Colonic mucosa (tissue), 4 donors: ENCODE measurements around the gene NUF2. TPM values are rescaled to one million over a fixed set of nuclear protein-coding genes. Genes with fewer than 3 reads are reported as not detected.

ENCODE experiments used
- DNase-seq: peaks from one replicate; pipeline ENCODE4 v3.0.0-alpha.2; 2020
- H3K27ac ChIP-seq: fragments of 200-600 bp; one replicate; pipeline ENCODE4 v1.8.0; 2021
- H3K27me3 ChIP-seq: fragments of 200-600 bp; one replicate; pipeline ENCODE4 v1.8.0; 2021
- H3K36me3 ChIP-seq: fragments of 200-600 bp; one replicate; pipeline ENCODE4 v1.8.0; 2021
- H3K4me1 ChIP-seq: fragments of 200-600 bp; one replicate; pipeline ENCODE4 v1.8.0; 2021; ENCODE audit warnings: mild to moderate bottlenecking
- H3K4me3 ChIP-seq: fragments of 200-600 bp; one replicate; pipeline ENCODE4 v1.8.0; 2021
- H3K9ac ChIP-seq, 2 donors: one replicate each; pipeline ENCODE4 v1.7.0; 2013; ENCODE audit warnings: control low read depth in 2 of 2, low read depth in 2 of 2, low read length in 2 of 2
- H3K9me3 ChIP-seq: fragments of 200-600 bp; one replicate; pipeline ENCODE4 v1.8.0; 2021
- CTCF ChIP-seq: fragments of 200-600 bp; IDR thresholded peaks from one replicate; pipeline ENCODE4 v1.8.0; 2022; ENCODE audit warnings: antibody characterized with exemption, mild to moderate bottlenecking
- intact Hi-C: fragments of 100-400 bp; cut with DNase I; formaldehyde crosslinking; loops from one replicate; pipeline ENCODE4 v1.14.1; 2022
- total RNA-seq, 2 donors: library from RNA; stranded (reverse); fragmentation: NEBNext Ultra II Directional in 1 of 2; extraction: Animal tissue kit (Norgen Biotek cat#: 25700) in 1 of 2; gene quantifications; one replicate each; pipeline ENCODE4 v1.2.1, GENCODE V29; 2021
- donor health status: healthy.
- donor health status: DM: no; HTN: no; CAD: no.
- donor health status: DM: no; HTN: no; CAD: no.

Gene NUF2
- total RNA-seq, 2 donors from 2014 or later = 6.8 to 17.6 TPM

DNA sequence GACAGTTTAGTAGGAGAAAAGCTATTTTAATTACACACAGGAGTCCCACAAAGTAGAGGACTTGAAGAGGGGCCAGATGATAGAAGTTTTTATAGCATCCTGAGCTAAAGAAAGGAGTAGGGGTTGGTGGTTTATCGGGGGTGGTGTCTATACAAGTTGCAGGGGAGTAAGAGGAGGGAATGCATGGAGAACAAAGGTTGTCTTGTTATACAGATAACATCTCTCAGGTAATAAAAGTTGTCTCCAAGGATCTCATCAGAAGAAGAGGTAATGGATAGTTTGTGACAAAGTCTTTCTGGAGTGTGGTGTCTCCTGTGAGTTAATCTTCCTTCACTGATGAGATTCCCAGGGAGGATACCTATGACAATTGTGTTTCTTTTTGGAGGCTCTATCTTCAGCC, 23.4 kb upstream of the NUF2 start:
- intact Hi-C loops = no loop called here
- H3K4me1 ChIP-seq = no peaks in the 10 kb centered on the region
- H3K27ac ChIP-seq = no peak overlapping the region
- H3K4me3 ChIP-seq = no peak overlapping the region
- no peak for TF ChIP-seq CTCF
- H3K27me3 ChIP-seq = no peaks in the 10 kb centered on the region
- H3K36me3 ChIP-seq = no peaks in the 10 kb centered on the region
- H3K9ac ChIP-seq = no peak overlapping the region
- DNase-seq = no peak
- no peaks in the 10 kb centered on the region for H3K9me3 ChIP-seq

- no peaks in the 10 kb centered on the region for H3K27me3 ChIP-seq
- no peak overlapping the region for H3K4me3 ChIP-seq
- intact Hi-C loops = no loop called here
- TF ChIP-seq CTCF = no peak
- no peaks in the 10 kb centered on the region for H3K9me3 ChIP-seq
- no peak overlapping the region for H3K9ac ChIP-seq
- H3K4me1 ChIP-seq = no peaks in the 10 kb centered on the region
- DNase-seq = no peak
- no peaks in the 10 kb centered on the region for H3K36me3 ChIP-seq
- H3K27ac ChIP-seq = no peak overlapping the region
Observed at GRCh38 chr1:163300568-163300967, 21.2 kb upstream of the NUF2 start.

GRCh38 chr1:163303561-163303960, 18.2 kb upstream of the NUF2 start:
- intact Hi-C loops = no loop called here
- Histone ChIP-seq H3K27me3 (no peaks in the 10 kb centered on the region), H3K4me3 (no peak overlapping the region), H3K9me3 (no peaks in the 10 kb centered on the region), H3K4me1 (no peaks in the 10 kb centered on the region), H3K36me3 (no peaks in the 10 kb centered on the region), H3K9ac (no peak overlapping the region), H3K27ac (no peak overlapping the region)
- TF ChIP-seq CTCF = no peak
- no peak for DNase-seq

GRCh38 chr1:163305441-163305840, 16.3 kb upstream of the NUF2 start:
- no peak overlapping the region for H3K27ac ChIP-seq
- no peaks in the 10 kb centered on the region for H3K9me3 ChIP-seq
- TF ChIP-seq CTCF = no peak
- DNase-seq = no peak
- intact Hi-C loops = no loop called here
- H3K27me3 ChIP-seq = no peaks in the 10 kb centered on the region
- H3K4me3 ChIP-seq = no peak overlapping the region
- H3K9ac ChIP-seq = no peak overlapping the region
- H3K4me1 ChIP-seq = no peaks in the 10 kb centered on the region
- H3K36me3 ChIP-seq = no peaks in the 10 kb centered on the region

DNA sequence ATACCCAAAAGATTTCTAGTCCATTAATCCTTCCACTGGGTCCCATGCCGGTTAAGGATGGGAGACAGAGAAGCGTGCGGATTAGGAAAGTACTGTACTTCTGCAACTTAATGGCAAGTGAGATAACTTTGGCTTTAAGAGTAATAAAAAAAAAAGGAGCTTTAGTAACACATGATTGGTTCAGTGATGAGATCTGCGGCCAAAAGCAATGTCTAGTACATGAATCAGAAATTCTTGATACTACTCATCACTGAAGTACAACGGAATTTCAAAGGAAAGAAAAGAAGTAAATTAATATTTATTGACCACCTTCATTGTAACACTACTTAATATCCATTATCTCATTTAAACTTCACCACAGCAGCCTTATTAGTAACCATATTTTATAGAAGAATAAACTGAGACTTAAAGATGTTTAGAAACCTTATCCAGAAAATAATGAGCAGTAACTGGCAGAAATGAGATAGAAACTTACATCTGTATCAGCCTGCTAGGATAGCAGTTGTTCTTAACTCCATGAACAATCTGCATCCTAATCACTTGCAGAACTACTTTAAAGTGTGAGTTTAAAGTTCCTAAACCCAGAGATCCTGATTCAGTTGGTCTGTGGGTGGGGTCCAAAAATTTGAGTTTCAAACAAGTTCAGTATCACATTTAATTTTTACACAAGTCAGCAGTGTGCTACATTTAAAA, 14.1 kb upstream of the NUF2 start:
- no peaks in the 10 kb centered on the region for H3K9me3 ChIP-seq
- H3K4me3 ChIP-seq = no peak overlapping the region
- no peaks in the 10 kb centered on the region for H3K4me1 ChIP-seq
- H3K27ac ChIP-seq = no peak overlapping the region
- TF ChIP-seq CTCF = no peak
- H3K36me3 ChIP-seq = no peaks in the 10 kb centered on the region
- no peak for DNase-seq
- H3K27me3 ChIP-seq = no peaks in the 10 kb centered on the region
- H3K9ac ChIP-seq = no peak overlapping the region
- intact Hi-C loops = no loop called here
